Anterior cingulate cortex (tissue), 58 donors: ENCODE results near the gene TARS3.

ENCODE experiments used
- DNase-seq, 58 donors: peaks; one replicate each; lab custom pipeline; 2025; lab: John Stamatoyannopoulos, UW

TARS3 gene

GRCh38 chr15:101707983-101708382 is 16.3 kb downstream of the TARS3 start:
- DNase-seq: no peak

GRCh38 chr15:101702077-101702476 is 22.2 kb downstream of the TARS3 start:
- no peak for DNase-seq

- DNase-seq: no peak
Measured at GRCh38 chr15:101698314-101698713, 26.0 kb downstream of the TARS3 start.

GRCh38 chr15:101697488-101697887 is 26.8 kb downstream of the TARS3 start:
- no peak for DNase-seq

- no peak for DNase-seq
Measured at GRCh38 chr15:101696829-101697228, 27.4 kb downstream of the TARS3 start.

- DNase-seq: no peak
Measured at GRCh38 chr15:101694261-101694660, 30.0 kb downstream of the TARS3 start.

- DNase-seq: no peak
Measured at GRCh38 chr15:101692801-101693598, 31.3 kb downstream of the TARS3 start.

GRCh38 chr15:101689901-101690300 is 34.4 kb downstream of the TARS3 start:
- peak in 1 of 58 donors; percentile 12 for DNase-seq

- no peak for DNase-seq
Measured at GRCh38 chr15:101686718-101687117, 37.6 kb downstream of the TARS3 start.

- no peak for DNase-seq
Measured at GRCh38 chr15:101684877-101685276, 39.4 kb downstream of the TARS3 start.

- no peak for DNase-seq
Measured at GRCh38 chr15:101684384-101684783, 39.9 kb downstream of the TARS3 start.

GRCh38 chr15:101679806-101680205 is 44.5 kb downstream of the TARS3 start:
- DNase-seq: no peak

GRCh38 chr15:101676921-101677329 is 47.3 kb downstream of the TARS3 start:
- DNase-seq: peak in 18 of 58 donors; percentile 7 to 77 (median 32)

GRCh38 chr15:101675796-101676582 is 48.3 kb downstream of the TARS3 start:
- peak in 15 of 58 donors; percentile 7 to 45 (median 29) for DNase-seq

GRCh38 chr15:101675015-101675414 is 49.3 kb downstream of the TARS3 start:
- DNase-seq: no peak

GRCh38 chr15:101672298-101672697 is 52.0 kb downstream of the TARS3 start:
- DNase-seq: no peak

GRCh38 chr15:101669744-101670143 is 54.5 kb downstream of the TARS3 start:
- no peak for DNase-seq

- DNase-seq: no peak
Measured at GRCh38 chr15:101667881-101668280, 56.4 kb downstream of the TARS3 start.

GRCh38 chr15:101664303-101664913 is 59.9 kb downstream of the TARS3 start:
- peak in 3 of 58 donors; percentile 9 to 20 (median 18) for DNase-seq

- no peak for DNase-seq
Measured at GRCh38 chr15:101662203-101662602, 62.1 kb downstream of the TARS3 start.

- DNase-seq: no peak
Measured at GRCh38 chr15:101660005-101660404, 64.3 kb downstream of the TARS3 start.
